Parathyroid adenoma (tissue), 2 donors: ENCODE measurements around the gene SBF2.

Source experiments
- H2AFZ ChIP-seq: fragments of 300-600 bp; sonication (generic); one replicate; pipeline ENCODE4 v1.7.0; 2017; ENCODE audit warnings: antibody characterized with exemption, mild to moderate bottlenecking
- H3K27ac ChIP-seq: fragments of 300-600 bp; sonication (generic); one replicate; pipeline ENCODE4 v1.7.0; 2017
- H3K27me3 ChIP-seq: fragments of 300-600 bp; sonication (generic); one replicate; pipeline ENCODE4 v1.7.0; 2017; ENCODE audit warnings: low read length; ENCODE audit not compliant: control insufficient read depth, insufficient read depth
- H3K36me3 ChIP-seq: fragments of 300-600 bp; sonication (generic); one replicate; pipeline ENCODE4 v1.7.0; 2017; ENCODE audit warnings: low read length; ENCODE audit not compliant: control insufficient read depth, insufficient read depth
- H3K4me1 ChIP-seq: fragments of 300-600 bp; sonication (generic); one replicate; pipeline ENCODE4 v1.7.0; 2017; ENCODE audit warnings: control low read depth
- H3K4me2 ChIP-seq: fragments of 300-600 bp; sonication (generic); one replicate; pipeline ENCODE4 v1.7.0; 2017; ENCODE audit warnings: low read length
- H3K4me3 ChIP-seq: fragments of 300-600 bp; sonication (generic); one replicate; pipeline ENCODE4 v1.7.0; 2017; ENCODE audit warnings: low read depth, low read length
- H3K79me2 ChIP-seq: fragments of 300-600 bp; sonication (generic); one replicate; pipeline ENCODE4 v1.7.0; 2017; ENCODE audit warnings: control low read depth
- H3K9ac ChIP-seq: fragments of 300-600 bp; sonication (generic); one replicate; pipeline ENCODE4 v1.7.0; 2017; ENCODE audit warnings: mild to moderate bottlenecking
- H3K9me3 ChIP-seq: fragments of 300-600 bp; sonication (generic); one replicate; pipeline ENCODE4 v1.7.0; 2017; ENCODE audit warnings: low read length; ENCODE audit not compliant: control insufficient read depth
- TF ChIP-seq, protein P1 (sequence below): fragments of 300-600 bp; sonication (generic); IDR thresholded peaks from one replicate; pipeline ENCODE4 v1.7.0; 2017; ENCODE audit warnings: antibody characterized with exemption, mild to moderate bottlenecking
- donor health status: primary hyperparathyroidism.

Gene SBF2

DNA sequence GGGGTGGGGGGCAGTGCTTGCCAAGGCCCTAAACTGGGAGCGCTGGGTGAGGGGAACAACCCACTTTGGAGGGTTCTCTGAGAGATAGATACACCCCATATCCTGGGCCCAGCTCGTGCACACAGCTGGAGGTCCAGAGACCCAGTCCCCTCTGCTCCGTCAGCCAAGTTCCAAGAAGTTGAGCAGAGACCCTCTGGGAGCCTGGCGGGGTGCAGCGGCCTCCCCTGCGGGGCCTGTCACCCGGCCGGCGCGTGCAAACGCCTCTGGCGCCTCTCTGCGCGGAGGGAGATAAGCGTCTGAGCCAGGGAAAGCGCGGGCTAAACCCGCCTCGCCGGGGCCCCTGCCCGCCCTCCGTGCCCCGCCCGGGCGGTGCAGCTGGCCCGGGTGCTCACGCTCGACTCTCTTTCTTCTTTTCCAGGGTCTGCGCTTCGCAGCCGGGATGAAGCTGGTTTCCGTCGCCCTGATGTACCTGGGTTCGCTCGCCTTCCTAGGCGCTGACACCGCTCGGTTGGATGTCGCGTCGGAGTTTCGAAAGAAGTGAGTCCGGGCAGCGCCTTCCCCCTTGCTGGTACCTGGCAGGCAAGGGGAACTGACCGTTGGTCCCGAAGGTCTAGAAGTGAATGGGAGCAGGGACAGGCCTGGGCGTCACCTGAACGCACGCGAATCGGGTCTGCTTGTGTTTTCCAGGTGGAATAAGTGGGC lies 11.4 kb upstream of the SBF2 start:
- Histone ChIP-seq H3K9ac (peak overlapping the region; percentile 91), H3K27me3 (no peaks in the 10 kb centered on the region)
- TF ChIP-seq, protein P1, sequence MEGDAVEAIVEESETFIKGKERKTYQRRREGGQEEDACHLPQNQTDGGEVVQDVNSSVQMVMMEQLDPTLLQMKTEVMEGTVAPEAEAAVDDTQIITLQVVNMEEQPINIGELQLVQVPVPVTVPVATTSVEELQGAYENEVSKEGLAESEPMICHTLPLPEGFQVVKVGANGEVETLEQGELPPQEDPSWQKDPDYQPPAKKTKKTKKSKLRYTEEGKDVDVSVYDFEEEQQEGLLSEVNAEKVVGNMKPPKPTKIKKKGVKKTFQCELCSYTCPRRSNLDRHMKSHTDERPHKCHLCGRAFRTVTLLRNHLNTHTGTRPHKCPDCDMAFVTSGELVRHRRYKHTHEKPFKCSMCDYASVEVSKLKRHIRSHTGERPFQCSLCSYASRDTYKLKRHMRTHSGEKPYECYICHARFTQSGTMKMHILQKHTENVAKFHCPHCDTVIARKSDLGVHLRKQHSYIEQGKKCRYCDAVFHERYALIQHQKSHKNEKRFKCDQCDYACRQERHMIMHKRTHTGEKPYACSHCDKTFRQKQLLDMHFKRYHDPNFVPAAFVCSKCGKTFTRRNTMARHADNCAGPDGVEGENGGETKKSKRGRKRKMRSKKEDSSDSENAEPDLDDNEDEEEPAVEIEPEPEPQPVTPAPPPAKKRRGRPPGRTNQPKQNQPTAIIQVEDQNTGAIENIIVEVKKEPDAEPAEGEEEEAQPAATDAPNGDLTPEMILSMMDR, result no peak

GRCh38 chr11:10304495-10305261 lies 10.7 kb upstream of the SBF2 start, which contains the start of gene ADM:
ADM (plus strand) TSS chr11:10305073; CDS start chr11:10305701, 628 bp downstream.
- peak within 1 kb of the TSS; percentile 91 for H3K9ac ChIP-seq
- peak within 1 kb of the TSS; percentile 79 for H3K4me3 ChIP-seq
- H3K27ac ChIP-seq, result peak within 1 kb of the TSS; percentile 99
- no peaks in the 10 kb centered on the region for H3K9me3 ChIP-seq
- H3K36me3 ChIP-seq, result no peaks in the 10 kb centered on the region
- no peaks in the 10 kb centered on the region for H3K79me2 ChIP-seq
- peak within 1 kb of the TSS; percentile 76 for H2AFZ ChIP-seq
- peaks cover 10% of the 10 kb centered on the region for H3K4me1 ChIP-seq
- H3K4me2 ChIP-seq, result peak within 1 kb of the TSS; percentile 94
- TF ChIP-seq, protein P1, result peak; percentile 57
- no peaks in the 10 kb centered on the region for H3K27me3 ChIP-seq

More for the DNA sequence above, 11.4 kb upstream of the SBF2 start:
- H3K9me3 ChIP-seq, result no peaks in the 10 kb centered on the region
- H3K36me3 ChIP-seq, result no peaks in the 10 kb centered on the region
- peak overlapping the region; percentile 56 for H2AFZ ChIP-seq
- peak overlapping the region; percentile 94 for H3K4me2 ChIP-seq
- H3K27ac ChIP-seq, result peak overlapping the region; percentile 99
- peaks cover 10% of the 10 kb centered on the region for H3K4me1 ChIP-seq
- H3K79me2 ChIP-seq, result no peaks in the 10 kb centered on the region
- H3K4me3 ChIP-seq, result peak overlapping the region; percentile 79

DNA sequence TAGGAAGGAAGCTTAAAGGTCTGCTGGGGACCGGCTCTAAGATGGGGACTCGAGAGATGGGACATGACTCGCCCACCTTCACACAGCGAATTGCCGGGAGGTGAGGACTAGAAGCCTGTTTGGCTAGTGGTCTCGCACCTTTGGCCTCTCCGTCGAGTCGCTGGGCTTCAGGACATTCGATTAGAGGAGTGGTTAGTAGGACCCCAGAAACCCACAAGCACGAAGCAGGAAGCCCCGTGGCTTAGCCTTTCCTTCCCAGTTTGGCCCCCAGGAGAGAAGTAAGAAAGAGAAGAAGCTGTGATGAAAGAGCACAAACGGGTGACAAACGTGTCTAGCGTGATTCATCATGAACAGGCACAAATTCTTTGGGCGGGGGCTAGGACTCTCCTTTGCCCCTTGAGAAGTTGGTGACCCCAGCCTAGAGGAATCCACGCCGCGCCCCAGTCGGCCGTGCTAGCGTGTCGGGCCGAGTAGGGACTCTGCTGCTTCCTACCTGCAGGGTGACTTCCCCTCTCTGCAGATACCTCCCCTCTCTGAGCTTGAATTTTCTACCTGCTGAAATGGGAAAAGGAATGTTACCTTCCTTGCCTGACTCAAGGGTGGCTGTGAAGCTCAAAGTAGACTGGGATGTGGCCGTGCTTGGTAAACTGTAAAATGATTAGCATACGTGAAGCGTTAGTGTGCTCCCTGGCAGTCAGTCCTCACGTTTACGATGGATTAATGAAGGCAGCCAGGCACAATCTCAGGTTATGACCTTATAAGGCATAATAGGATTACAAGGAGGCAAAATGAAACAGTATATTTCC lies 9.7 kb upstream of the SBF2 start:
- TF ChIP-seq, protein P1, result no peak
- Histone ChIP-seq H3K36me3 (no peaks in the 10 kb centered on the region), H3K27ac (peak overlapping the region; percentile 99), H3K27me3 (no peaks in the 10 kb centered on the region), H3K79me2 (no peaks in the 10 kb centered on the region), H3K9ac (peak overlapping the region; percentile 58), H3K4me3 (peak overlapping the region; percentile 79), H3K4me1 (peaks cover 5% of the 10 kb centered on the region), H2AFZ (peak overlapping the region; percentile 76), H3K9me3 (no peaks in the 10 kb centered on the region), H3K4me2 (peak overlapping the region; percentile 94)

GRCh38 chr11:10302744-10303557 lies 8.9 kb upstream of the SBF2 start:
- H3K9me3 ChIP-seq, result no peaks in the 10 kb centered on the region
- H3K79me2 ChIP-seq, result no peaks in the 10 kb centered on the region
- no peaks in the 10 kb centered on the region for H3K27me3 ChIP-seq
- no peaks in the 10 kb centered on the region for H3K36me3 ChIP-seq
- H3K27ac ChIP-seq, result peak overlapping the region; percentile 99
- peak overlapping the region; percentile 79 for H3K4me3 ChIP-seq
- TF ChIP-seq, protein P1, result no peak
- H3K4me1 ChIP-seq, result peaks cover 2% of the 10 kb centered on the region
- peak overlapping the region; percentile 58 for H3K9ac ChIP-seq
- peak overlapping the region; percentile 76 for H2AFZ ChIP-seq
- H3K4me2 ChIP-seq, result peak overlapping the region; percentile 94
